Hepatocyte (in vitro differentiated cells): ENCODE measurements around the gene AKAP6. TPM values are rescaled to one million over a fixed set of nuclear protein-coding genes. Genes with fewer than 3 reads are reported as not detected.

ENCODE experiments used
- DNase-seq: peaks from one replicate; pipeline ENCODE4 v3.0.0-alpha.2; 2016; ENCODE audit warnings: low spot score
- H2AFZ ChIP-seq: fragments of 200-600 bp; sonication (generic); 2 replicates; pipeline ENCODE4 v1.6.0; 2016; ENCODE audit warnings: antibody characterized with exemption, mild to moderate bottlenecking
- H3K27ac ChIP-seq: fragments of 200-600 bp; sonication (generic); 2 replicates; pipeline ENCODE4 v1.5.1; 2016; ENCODE audit warnings: mild to moderate bottlenecking
- H3K27me3 ChIP-seq: fragments of 200-600 bp; sonication (generic); 2 replicates; pipeline ENCODE4 v1.6.1; 2016
- H3K36me3 ChIP-seq: fragments of 200-600 bp; sonication (generic); replicated peaks from 2 replicates; pipeline ENCODE4 v1.5.1; 2016; ENCODE audit warnings: low read depth; ENCODE audit not compliant: insufficient read depth
- H3K4me1 ChIP-seq: fragments of 200-600 bp; sonication (generic); 2 replicates; pipeline ENCODE4 v1.5.1; 2016; ENCODE audit warnings: mild to moderate bottlenecking, moderate library complexity; ENCODE audit not compliant: insufficient read depth
- H3K4me2 ChIP-seq: fragments of 200-600 bp; sonication (generic); 2 replicates; pipeline ENCODE4 v1.6.0; 2016
- H3K4me3 ChIP-seq: fragments of 200-600 bp; sonication (generic); 2 replicates; pipeline ENCODE4 v1.5.1; 2016; ENCODE audit warnings: mild to moderate bottlenecking
- H3K79me2 ChIP-seq: fragments of 200-600 bp; sonication (generic); 2 replicates; pipeline ENCODE4 v1.6.0; 2017; ENCODE audit warnings: mild to moderate bottlenecking
- H3K9me2 ChIP-seq: fragments of 200-600 bp; sonication (generic); replicated peaks from 2 replicates; pipeline ENCODE4 v1.6.0; 2017; ENCODE audit warnings: mild to moderate bottlenecking; ENCODE audit not compliant: insufficient read depth
- H3K9me3 ChIP-seq: fragments of 200-600 bp; sonication (generic); 2 replicates; pipeline ENCODE4 v1.5.1; 2016; ENCODE audit warnings: low read depth, mild to moderate bottlenecking
- H4K20me1 ChIP-seq: fragments of 200-600 bp; sonication (generic); 2 replicates; pipeline ENCODE4 v1.6.0; 2016; ENCODE audit warnings: mild to moderate bottlenecking; ENCODE audit not compliant: insufficient read depth, poor library complexity, severe bottlenecking
- EZH2 ChIP-seq: fragments of 200-600 bp; sonication (generic); IDR thresholded peaks from 2 replicates; pipeline ENCODE4 v1.6.1; 2016; ENCODE audit warnings: antibody characterized with exemption, mild to moderate bottlenecking, borderline replicate concordance
- EZH2phosphoT487 ChIP-seq: fragments of 200-600 bp; sonication (generic); IDR thresholded peaks from one replicate; pipeline ENCODE4 v1.6.1; 2018; ENCODE audit warnings: antibody characterized with exemption, mild to moderate bottlenecking, low read depth, moderate library complexity; ENCODE audit not compliant: unreplicated experiment, severe bottlenecking
- WGBS: methylation state at CpG from one replicate; pipeline ENCODE4 v1.1.6; 2016; ENCODE audit warnings: low lambda C conversion rate; ENCODE audit errors: missing lambda C conversion rate; 5-methylcytosine and 5-hydroxymethylcytosine counted together
- polyA plus RNA-seq: library from polyadenylated mRNA; unstranded; fragments of >200 nt; fragmentation: Nextera tagmentation; extraction: Ambion mirVana; gene quantifications from 2 replicates; pipeline ENCODE4 v1.2.1, GENCODE V29; 2016
- total RNA-seq: library from RNA; depleted of rRNA; stranded (reverse); fragments of >200 nt; gene quantifications from 2 replicates; pipeline ENCODE4 v1.2.3, GENCODE V29; 2014
- TF ChIP-seq, protein P1 (sequence below): fragments of 200-600 bp; sonication (generic); IDR thresholded peaks from 2 replicates; pipeline ENCODE4 v1.5.1; 2016; ENCODE audit warnings: antibody characterized with exemption, mild to moderate bottlenecking; ENCODE audit not compliant: poor library complexity

Gene AKAP6
- total and polyA plus RNA-seq, 2 experiments from 2014 or later: 1.1 to 2.1 TPM

DNA sequence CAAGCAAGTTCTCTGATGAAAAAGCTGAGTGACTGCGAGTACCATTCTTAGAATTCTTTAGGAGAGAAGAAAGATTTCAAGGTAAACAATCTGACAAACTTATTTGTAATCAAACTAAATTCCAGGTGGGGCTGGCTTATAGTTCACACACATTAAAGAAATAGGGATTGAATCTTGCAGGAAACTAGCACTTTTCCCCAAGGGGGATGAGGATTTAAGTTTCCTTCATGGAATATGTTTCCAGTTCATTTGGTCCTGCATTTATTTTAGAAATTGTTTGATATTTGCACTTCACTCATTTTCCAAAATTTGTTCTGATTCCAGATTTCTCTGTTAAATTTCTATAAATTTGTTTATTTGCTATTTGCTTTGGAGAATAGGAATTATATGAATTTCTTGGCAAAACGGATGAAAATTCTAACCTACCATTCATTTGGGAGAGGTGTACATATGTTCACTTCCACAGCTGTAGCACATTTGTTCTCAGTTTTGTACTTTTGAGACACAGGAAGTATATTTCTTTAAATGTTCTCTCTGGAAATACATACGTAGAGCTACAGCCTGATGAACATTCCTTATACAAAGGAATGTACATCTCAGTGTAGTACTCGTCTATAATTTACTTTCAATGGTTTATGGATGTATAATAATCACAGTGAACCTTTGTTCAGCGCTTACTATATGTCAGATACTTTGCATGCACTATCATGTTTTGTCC is 145.5 kb downstream of the AKAP6 start:
- Histone ChIP-seq H4K20me1 (no peaks in the 10 kb centered on the region), H3K27me3 (no peaks in the 10 kb centered on the region), H2AFZ (no peak overlapping the region), H3K9me2 (no peaks in the 10 kb centered on the region), H3K9me3 (no peaks in the 10 kb centered on the region), H3K27ac (peak overlapping the region; percentile 47), H3K4me1 (peaks cover 31% of the 10 kb centered on the region), H3K4me3 (no peak overlapping the region), H3K79me2 (no peaks in the 10 kb centered on the region), H3K4me2 (no peak overlapping the region), H3K36me3 (no peaks in the 10 kb centered on the region)
- TF ChIP-seq EZH2phosphoT487 (no peak), EZH2 (no peak)
- TF ChIP-seq, protein P1, sequence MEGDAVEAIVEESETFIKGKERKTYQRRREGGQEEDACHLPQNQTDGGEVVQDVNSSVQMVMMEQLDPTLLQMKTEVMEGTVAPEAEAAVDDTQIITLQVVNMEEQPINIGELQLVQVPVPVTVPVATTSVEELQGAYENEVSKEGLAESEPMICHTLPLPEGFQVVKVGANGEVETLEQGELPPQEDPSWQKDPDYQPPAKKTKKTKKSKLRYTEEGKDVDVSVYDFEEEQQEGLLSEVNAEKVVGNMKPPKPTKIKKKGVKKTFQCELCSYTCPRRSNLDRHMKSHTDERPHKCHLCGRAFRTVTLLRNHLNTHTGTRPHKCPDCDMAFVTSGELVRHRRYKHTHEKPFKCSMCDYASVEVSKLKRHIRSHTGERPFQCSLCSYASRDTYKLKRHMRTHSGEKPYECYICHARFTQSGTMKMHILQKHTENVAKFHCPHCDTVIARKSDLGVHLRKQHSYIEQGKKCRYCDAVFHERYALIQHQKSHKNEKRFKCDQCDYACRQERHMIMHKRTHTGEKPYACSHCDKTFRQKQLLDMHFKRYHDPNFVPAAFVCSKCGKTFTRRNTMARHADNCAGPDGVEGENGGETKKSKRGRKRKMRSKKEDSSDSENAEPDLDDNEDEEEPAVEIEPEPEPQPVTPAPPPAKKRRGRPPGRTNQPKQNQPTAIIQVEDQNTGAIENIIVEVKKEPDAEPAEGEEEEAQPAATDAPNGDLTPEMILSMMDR: no peak
- WGBS: 72% methylated on average over 5 of the region's 5 CpGs
- no peak for DNase-seq

DNA sequence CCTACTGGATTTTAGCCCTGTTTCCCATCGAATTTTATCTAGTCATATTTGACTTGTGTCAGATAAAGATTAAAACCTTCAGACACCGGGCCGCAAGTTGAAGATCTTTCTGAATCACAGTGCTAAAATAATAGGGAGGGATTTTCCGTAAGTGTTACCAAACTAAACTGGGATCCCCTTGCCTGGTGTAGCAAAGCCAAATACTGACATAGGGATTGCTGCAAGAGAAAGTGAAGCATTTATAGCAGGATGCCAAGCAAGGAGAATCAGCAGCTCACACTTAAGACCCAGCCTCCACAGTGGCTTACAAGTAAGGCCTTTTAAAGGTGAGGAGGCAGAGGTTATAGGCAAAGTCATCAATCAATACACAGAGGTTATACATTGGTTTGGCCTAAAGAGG is 147.4 kb downstream of the AKAP6 start:
- WGBS: 65% methylated on average over 4 of the region's 4 CpGs

DNA sequence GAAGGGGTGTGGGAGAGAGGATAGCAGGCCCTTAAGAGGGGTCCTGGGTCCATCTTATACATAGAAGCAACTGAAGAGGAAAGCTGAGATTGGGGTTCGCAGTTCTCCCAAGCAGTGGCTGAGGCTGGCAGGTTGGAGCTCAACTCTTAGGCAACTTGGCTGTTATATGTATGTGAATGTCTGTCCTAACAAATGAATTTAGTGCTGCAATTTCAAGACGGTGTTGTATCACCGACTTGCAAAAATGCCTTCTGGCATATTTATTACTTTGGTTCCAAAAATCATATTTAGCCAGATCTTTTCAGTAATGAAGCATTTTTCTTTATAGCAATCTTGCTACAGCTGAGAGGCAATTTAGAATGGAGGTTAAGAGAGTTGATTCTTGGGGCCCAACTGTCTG is 148.3 kb downstream of the AKAP6 start:
- H3K4me3 ChIP-seq: no peak overlapping the region
- 95% methylated on average over 3 of the region's 3 CpGs for WGBS
- H3K27me3 ChIP-seq: no peaks in the 10 kb centered on the region
- no peak overlapping the region for H3K27ac ChIP-seq
- TF ChIP-seq EZH2phosphoT487 (no peak), EZH2 (no peak)
- TF ChIP-seq, protein P1: no peak
- no peak overlapping the region for H3K4me2 ChIP-seq
- H3K4me1 ChIP-seq: peaks cover 19% of the 10 kb centered on the region
- no peaks in the 10 kb centered on the region for H4K20me1 ChIP-seq
- H3K9me2 ChIP-seq: no peaks in the 10 kb centered on the region
- DNase-seq: no peak
- H3K36me3 ChIP-seq: no peaks in the 10 kb centered on the region
- no peak overlapping the region for H2AFZ ChIP-seq
- no peaks in the 10 kb centered on the region for H3K9me3 ChIP-seq
- no peaks in the 10 kb centered on the region for H3K79me2 ChIP-seq

More for the DNA sequence above, 147.4 kb downstream of the AKAP6 start:
- no peaks in the 10 kb centered on the region for H3K9me2 ChIP-seq
- no peak overlapping the region for H3K27ac ChIP-seq
- no peak for DNase-seq
- H3K79me2 ChIP-seq: no peaks in the 10 kb centered on the region
- H3K4me1 ChIP-seq: peaks cover 28% of the 10 kb centered on the region
- no peaks in the 10 kb centered on the region for H3K9me3 ChIP-seq
- H3K27me3 ChIP-seq: no peaks in the 10 kb centered on the region
- H3K4me3 ChIP-seq: no peak overlapping the region
- no peaks in the 10 kb centered on the region for H3K36me3 ChIP-seq
- no peak overlapping the region for H2AFZ ChIP-seq
- H4K20me1 ChIP-seq: no peaks in the 10 kb centered on the region
- no peak overlapping the region for H3K4me2 ChIP-seq
- TF ChIP-seq EZH2phosphoT487 (no peak), EZH2 (no peak)
- TF ChIP-seq, protein P1: no peak
